ENCODE results near the gene CASP2.

DNA sequence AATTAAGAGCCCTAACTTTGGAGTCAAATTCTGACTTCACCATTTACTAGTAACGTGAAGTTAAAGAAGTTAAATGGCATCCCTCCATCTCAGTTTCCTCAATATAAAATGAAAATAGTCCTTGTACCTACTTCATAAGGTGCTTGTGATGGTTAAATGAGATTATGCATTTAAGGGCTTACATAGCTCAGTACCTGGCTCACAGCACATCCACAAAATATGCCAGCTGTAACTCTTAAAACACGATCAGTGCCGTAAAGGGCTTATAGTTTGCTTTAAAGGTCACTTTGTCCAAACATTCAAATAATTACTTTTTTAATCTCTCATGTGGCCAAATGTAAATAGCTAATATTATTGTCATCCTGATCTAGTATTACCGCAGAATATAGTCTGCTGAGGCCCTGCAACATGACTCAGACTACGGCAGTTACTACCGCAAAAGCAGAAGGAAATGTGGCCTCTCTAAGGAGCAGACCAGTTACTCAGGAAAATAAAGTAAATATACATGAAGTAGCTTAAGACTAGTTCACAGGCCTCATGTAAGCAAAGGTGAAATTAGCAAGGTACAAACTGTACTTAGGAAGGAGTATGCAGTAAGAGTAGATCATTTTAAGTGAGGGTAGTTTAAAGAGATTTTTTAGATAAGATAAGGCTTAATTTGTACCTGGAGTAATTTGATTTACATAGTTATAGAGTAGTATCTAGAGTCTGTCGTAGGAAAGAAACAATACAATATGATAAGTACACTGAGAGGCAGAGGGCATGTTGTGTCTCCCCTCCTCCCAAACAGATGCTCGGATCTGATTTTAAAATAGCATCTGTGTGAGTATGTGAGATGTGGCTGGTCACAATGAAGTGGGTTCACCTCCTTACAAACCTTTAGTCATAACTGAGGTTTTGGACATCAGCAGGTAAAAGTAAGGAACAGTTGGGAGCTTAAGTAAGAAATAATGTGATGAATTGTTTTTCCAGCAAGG is 13.1 kb downstream of the CASP2 start:
- TF ChIP-seq EZH2phosphoT487 (IDR thresholded peaks at IDR 0.05; ENCODE audit: low read depth) (no peak), CTCF (IDR thresholded peaks at IDR 0.05; ENCODE audit: low read depth, low read length) (no peak)
